ENCODE measurements around the gene KRTAP2-1.
"Not testable (repeated sequence)": the region's sequence is repeated elsewhere in the genome, so short reads cannot be mapped to it uniquely, and the experiment has no call there.

The KRTAP2-1 gene

GRCh38 chr17:41055130-41055529 is 8.0 kb upstream of the KRTAP2-1 start, which contains the start of gene KRTAP2-2:
Gene KRTAP2-2 (minus strand): TSS chr17:41055230. CDS start chr17:41055211, 19 bp downstream.
- DNase-seq: not testable (repeated sequence)

- not testable (repeated sequence) for DNase-seq
Measured at GRCh38 chr17:41054556-41054955, 7.4 kb upstream of the KRTAP2-1 start.

GRCh38 chr17:41054025-41054424 is 6.9 kb upstream of the KRTAP2-1 start:
- DNase-seq: no peak

- no peak for DNase-seq
Measured at GRCh38 chr17:41052566-41052965, 5.5 kb upstream of the KRTAP2-1 start.

- DNase-seq: no peak
Measured at GRCh38 chr17:41049110-41049509, 2.0 kb upstream of the KRTAP2-1 start.

GRCh38 chr17:41048441-41048840 is 1.3 kb upstream of the KRTAP2-1 start:
- DNase-seq: no peak

- DNase-seq: no peak
Measured at GRCh38 chr17:41042953-41043352, 4.2 kb downstream of the KRTAP2-1 start.

GRCh38 chr17:41040783-41041571 is 6.1 kb downstream of the KRTAP2-1 start, which contains the start of gene KRTAP1-1:
Gene KRTAP1-1 (minus strand): TSS chr17:41041450. CDS start chr17:41041397, 53 bp downstream.
- not testable (repeated sequence) for DNase-seq

GRCh38 chr17:41037853-41038350 is 9.2 kb downstream of the KRTAP2-1 start:
- DNase-seq: no peak

GRCh38 chr17:41034346-41034935 is 12.7 kb downstream of the KRTAP2-1 start, which contains the start of gene KRTAP1-3:
Gene KRTAP1-3 (minus strand): TSS chr17:41034874. CDS start chr17:41034821, 53 bp downstream.
- DNase-seq: not testable (repeated sequence)

- no peak for DNase-seq
Measured at GRCh38 chr17:41029633-41030245, 17.4 kb downstream of the KRTAP2-1 start, which contains the start of gene KRTAP1-4. Gene KRTAP1-4 (minus strand): TSS chr17:41030195. CDS start chr17:41030078, 117 bp downstream.

GRCh38 chr17:41026715-41027471 is 20.2 kb downstream of the KRTAP2-1 start, which contains the start of gene KRTAP1-5:
Gene KRTAP1-5 (minus strand): TSS chr17:41027208. CDS start chr17:41027155, 53 bp downstream.
- DNase-seq: no peak

GRCh38 chr17:41024697-41025096 is 22.4 kb downstream of the KRTAP2-1 start:
- DNase-seq: no peak

GRCh38 chr17:41020336-41020735 is 26.8 kb downstream of the KRTAP2-1 start:
- no peak for DNase-seq

GRCh38 chr17:41019415-41019814 is 27.7 kb downstream of the KRTAP2-1 start:
- no peak for DNase-seq

- no peak for DNase-seq
Measured at GRCh38 chr17:41018541-41018940, 28.6 kb downstream of the KRTAP2-1 start.

- no peak for DNase-seq
Measured at GRCh38 chr17:41016578-41017215, 30.4 kb downstream of the KRTAP2-1 start.

GRCh38 chr17:41015454-41015853 is 31.7 kb downstream of the KRTAP2-1 start:
- no peak for DNase-seq

GRCh38 chr17:41013606-41014005 is 33.5 kb downstream of the KRTAP2-1 start:
- DNase-seq: no peak

- DNase-seq: no peak
Measured at GRCh38 chr17:41013181-41013580, 33.9 kb downstream of the KRTAP2-1 start.

GRCh38 chr17:41012326-41013120 is 34.6 kb downstream of the KRTAP2-1 start:
- DNase-seq: no peak
